ENCODE data around the gene ASCL2.

The ASCL2 gene

GRCh38 chr11:2256293-2256913 is 14.0 kb downstream of the ASCL2 start:
- Mint-ChIP-seq H3K27me3 (ENCODE audit: low read depth, poor library complexity) (peaks cover 9% of the 10 kb centered on the region), H3K9me3 (peaks cover 18% of the 10 kb centered on the region), H3K27ac (no peak overlapping the region), H3K4me1 (peaks cover 6% of the 10 kb centered on the region), H3K4me3 (no peak overlapping the region), H3K36me3 (ENCODE audit: low read depth) (no peaks in the 10 kb centered on the region)
- DNase-seq = no peak
- TF ChIP-seq CTCF (IDR thresholded peaks at IDR 0.05) = no peak

- Mint-ChIP-seq H3K36me3 (ENCODE audit: low read depth) (no peaks in the 10 kb centered on the region), H3K27me3 (ENCODE audit: low read depth, poor library complexity) (peaks cover 20% of the 10 kb centered on the region), H3K27ac (no peak overlapping the region)
Observed at GRCh38 chr11:2252018-2252417, 18.4 kb downstream of the ASCL2 start.

GRCh38 chr11:2251138-2251537 is 19.2 kb downstream of the ASCL2 start:
- Mint-ChIP-seq H3K27me3 (ENCODE audit: low read depth, poor library complexity) (peaks cover 17% of the 10 kb centered on the region), H3K4me1 (peaks cover 13% of the 10 kb centered on the region), H3K4me3 (no peak overlapping the region), H3K36me3 (ENCODE audit: low read depth) (no peaks in the 10 kb centered on the region), H3K9me3 (peaks cover 24% of the 10 kb centered on the region), H3K27ac (no peak overlapping the region)
- no peak for TF ChIP-seq CTCF (IDR thresholded peaks at IDR 0.05)
- no peak for DNase-seq

More at GRCh38 chr11:2252018-2252417, 18.4 kb downstream of the ASCL2 start:
- Mint-ChIP-seq H3K4me3 (no peak overlapping the region), H3K4me1 (peaks cover 19% of the 10 kb centered on the region), H3K9me3 (peaks cover 24% of the 10 kb centered on the region)
- no peak for TF ChIP-seq CTCF (IDR thresholded peaks at IDR 0.05)
- DNase-seq = no peak

- DNase-seq = no peak
- Mint-ChIP-seq H3K9me3 (peaks cover 24% of the 10 kb centered on the region), H3K4me3 (no peak overlapping the region), H3K36me3 (ENCODE audit: low read depth) (no peaks in the 10 kb centered on the region), H3K27ac (peak overlapping the region; percentile 73), H3K4me1 (peaks cover 13% of the 10 kb centered on the region), H3K27me3 (ENCODE audit: low read depth, poor library complexity) (peaks cover 17% of the 10 kb centered on the region)
- no peak for TF ChIP-seq CTCF (IDR thresholded peaks at IDR 0.05)
Observed at GRCh38 chr11:2250485-2250884, 19.9 kb downstream of the ASCL2 start.

- no peaks in the 10 kb centered on the region for H3K36me3 Mint-ChIP-seq (ENCODE audit: low read depth)
- H3K27ac Mint-ChIP-seq = no peak overlapping the region
- H3K4me3 Mint-ChIP-seq = no peak overlapping the region
- H3K27me3 Mint-ChIP-seq (ENCODE audit: low read depth, poor library complexity) = peaks cover 17% of the 10 kb centered on the region
- TF ChIP-seq CTCF (IDR thresholded peaks at IDR 0.05) = no peak
- peaks cover 13% of the 10 kb centered on the region for H3K4me1 Mint-ChIP-seq
- H3K9me3 Mint-ChIP-seq = peaks cover 20% of the 10 kb centered on the region
- no peak for DNase-seq
Observed at GRCh38 chr11:2250041-2250440, 20.3 kb downstream of the ASCL2 start.

All from nephron progenitor cell (in vitro differentiated cells).